ENCODE data around the gene GPX2. TPM values are rescaled to one million over a fixed set of nuclear protein-coding genes. Genes with fewer than 3 reads are reported as not detected.

The GPX2 gene
- total and polyA plus RNA-seq, 2 experiments from 2014 or later, result 0.78 to 2.2 TPM

DNA sequence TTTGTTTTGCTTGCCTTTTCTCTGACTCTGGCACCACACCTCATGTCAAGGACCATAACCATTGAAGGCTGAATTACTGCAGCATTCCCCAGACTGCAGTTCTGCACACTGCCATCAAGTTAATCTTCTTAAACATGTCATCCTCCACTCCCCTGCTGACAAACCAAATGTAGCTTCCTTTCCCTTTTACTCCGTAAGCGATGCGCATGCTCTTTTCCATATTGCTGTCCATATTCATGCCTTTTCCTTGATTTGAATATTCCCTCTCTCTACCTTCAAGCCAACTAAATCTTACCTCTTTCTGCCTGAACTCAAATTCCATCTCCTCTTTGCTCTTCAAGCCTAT lies 13.6 kb downstream of the GPX2 start:
- DNase-seq (ENCODE audit: low spot score) (no peak), ATAC-seq (no peak)
- Histone ChIP-seq H3K27me3 (ENCODE audit: insufficient read depth) (no peaks in the 10 kb centered on the region), H3K27ac (ENCODE audit: low read depth) (peak overlapping the region; percentile 60), H4K20me1 (replicated peaks; ENCODE audit: insufficient read depth) (no peaks in the 10 kb centered on the region), H3K4me3 (no peak overlapping the region), H3F3A (replicated peaks; ENCODE audit: low read depth) (peaks cover 3% of the 10 kb centered on the region; the same call in 1 of the 2 replicates), H3K4me1 (ENCODE audit: insufficient read depth) (no peaks in the 10 kb centered on the region), H3K9me2 (ENCODE audit: insufficient read depth) (no peaks in the 10 kb centered on the region), H3K4me2 (no peak overlapping the region), H2AFZ (no peak overlapping the region), H3K36me3 (ENCODE audit: insufficient read depth) (peaks cover 35% of the 10 kb centered on the region), H3K79me2 (replicated peaks; ENCODE audit: insufficient read depth) (no peaks in the 10 kb centered on the region)
- Mint-ChIP-seq H3K4me1 (no peaks in the 10 kb centered on the region), H3K27ac (no peak overlapping the region), H3K9me3 (no peaks in the 10 kb centered on the region), H3K36me3 (ENCODE audit: low read depth) (peaks cover 20% of the 10 kb centered on the region), H3K27me3 (ENCODE audit: insufficient read depth, low read depth, poor library complexity) (no peaks in the 10 kb centered on the region), H3K4me3 (no peak overlapping the region)
- TF ChIP-seq, protein P1, sequence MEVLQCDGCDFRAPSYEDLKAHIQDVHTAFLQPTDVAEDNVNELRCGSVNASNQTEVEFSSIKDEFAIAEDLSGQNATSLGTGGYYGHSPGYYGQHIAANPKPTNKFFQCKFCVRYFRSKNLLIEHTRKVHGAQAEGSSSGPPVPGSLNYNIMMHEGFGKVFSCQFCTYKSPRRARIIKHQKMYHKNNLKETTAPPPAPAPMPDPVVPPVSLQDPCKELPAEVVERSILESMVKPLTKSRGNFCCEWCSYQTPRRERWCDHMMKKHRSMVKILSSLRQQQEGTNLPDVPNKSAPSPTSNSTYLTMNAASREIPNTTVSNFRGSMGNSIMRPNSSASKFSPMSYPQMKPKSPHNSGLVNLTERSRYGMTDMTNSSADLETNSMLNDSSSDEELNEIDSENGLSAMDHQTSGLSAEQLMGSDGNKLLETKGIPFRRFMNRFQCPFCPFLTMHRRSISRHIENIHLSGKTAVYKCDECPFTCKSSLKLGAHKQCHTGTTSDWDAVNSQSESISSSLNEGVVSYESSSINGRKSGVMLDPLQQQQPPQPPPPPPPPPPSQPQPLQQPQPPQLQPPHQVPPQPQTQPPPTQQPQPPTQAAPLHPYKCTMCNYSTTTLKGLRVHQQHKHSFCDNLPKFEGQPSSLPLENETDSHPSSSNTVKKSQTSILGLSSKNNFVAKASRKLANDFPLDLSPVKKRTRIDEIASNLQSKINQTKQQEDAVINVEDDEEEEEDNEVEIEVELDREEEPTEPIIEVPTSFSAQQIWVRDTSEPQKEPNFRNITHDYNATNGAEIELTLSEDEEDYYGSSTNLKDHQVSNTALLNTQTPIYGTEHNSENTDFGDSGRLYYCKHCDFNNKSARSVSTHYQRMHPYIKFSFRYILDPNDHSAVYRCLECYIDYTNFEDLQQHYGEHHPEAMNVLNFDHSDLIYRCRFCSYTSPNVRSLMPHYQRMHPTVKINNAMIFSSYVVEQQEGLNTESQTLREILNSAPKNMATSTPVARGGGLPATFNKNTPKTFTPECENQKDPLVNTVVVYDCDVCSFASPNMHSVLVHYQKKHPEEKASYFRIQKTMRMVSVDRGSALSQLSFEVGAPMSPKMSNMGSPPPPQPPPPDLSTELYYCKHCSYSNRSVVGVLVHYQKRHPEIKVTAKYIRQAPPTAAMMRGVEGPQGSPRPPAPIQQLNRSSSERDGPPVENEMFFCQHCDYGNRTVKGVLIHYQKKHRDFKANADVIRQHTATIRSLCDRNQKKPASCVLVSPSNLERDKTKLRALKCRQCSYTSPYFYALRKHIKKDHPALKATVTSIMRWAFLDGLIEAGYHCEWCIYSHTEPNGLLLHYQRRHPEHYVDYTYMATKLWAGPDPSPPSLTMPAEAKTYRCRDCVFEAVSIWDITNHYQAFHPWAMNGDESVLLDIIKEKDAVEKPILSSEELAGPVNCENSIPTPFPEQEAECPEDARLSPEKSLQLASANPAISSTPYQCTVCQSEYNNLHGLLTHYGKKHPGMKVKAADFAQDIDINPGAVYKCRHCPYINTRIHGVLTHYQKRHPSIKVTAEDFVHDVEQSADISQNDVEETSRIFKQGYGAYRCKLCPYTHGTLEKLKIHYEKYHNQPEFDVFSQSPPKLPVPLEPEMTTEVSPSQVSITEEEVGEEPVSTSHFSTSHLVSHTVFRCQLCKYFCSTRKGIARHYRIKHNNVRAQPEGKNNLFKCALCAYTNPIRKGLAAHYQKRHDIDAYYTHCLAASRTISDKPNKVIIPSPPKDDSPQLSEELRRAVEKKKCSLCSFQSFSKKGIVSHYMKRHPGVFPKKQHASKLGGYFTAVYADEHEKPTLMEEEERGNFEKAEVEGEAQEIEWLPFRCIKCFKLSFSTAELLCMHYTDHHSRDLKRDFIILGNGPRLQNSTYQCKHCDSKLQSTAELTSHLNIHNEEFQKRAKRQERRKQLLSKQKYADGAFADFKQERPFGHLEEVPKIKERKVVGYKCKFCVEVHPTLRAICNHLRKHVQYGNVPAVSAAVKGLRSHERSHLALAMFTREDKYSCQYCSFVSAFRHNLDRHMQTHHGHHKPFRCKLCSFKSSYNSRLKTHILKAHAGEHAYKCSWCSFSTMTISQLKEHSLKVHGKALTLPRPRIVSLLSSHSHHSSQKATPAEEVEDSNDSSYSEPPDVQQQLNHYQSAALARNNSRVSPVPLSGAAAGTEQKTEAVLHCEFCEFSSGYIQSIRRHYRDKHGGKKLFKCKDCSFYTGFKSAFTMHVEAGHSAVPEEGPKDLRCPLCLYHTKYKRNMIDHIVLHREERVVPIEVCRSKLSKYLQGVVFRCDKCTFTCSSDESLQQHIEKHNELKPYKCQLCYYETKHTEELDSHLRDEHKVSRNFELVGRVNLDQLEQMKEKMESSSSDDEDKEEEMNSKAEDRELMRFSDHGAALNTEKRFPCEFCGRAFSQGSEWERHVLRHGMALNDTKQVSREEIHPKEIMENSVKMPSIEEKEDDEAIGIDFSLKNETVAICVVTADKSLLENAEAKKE (CRISPR knock-in tag; IDR thresholded peaks at IDR 0.05), result no peak
- TF ChIP-seq STAT1 (IDR thresholded peaks at IDR 0.05; ENCODE audit: unreplicated experiment), result no peak
- no peak for TF ChIP-seq POLR2AphosphoS5 (IDR thresholded peaks at IDR 0.05; ENCODE audit: low read depth)
- no peak for TF ChIP-seq EZH2 (IDR thresholded peaks at IDR 0.05; ENCODE audit: low read depth, unreplicated experiment)
- no peak for TF ChIP-seq NANOG (IDR thresholded peaks at IDR 0.05; ENCODE audit: borderline replicate concordance)
- no peak for TF ChIP-seq ZNF331 (CRISPR knock-in tag; IDR thresholded peaks at IDR 0.05; ENCODE audit: low read depth)
- no peak for TF ChIP-seq ZNF114 (CRISPR knock-in tag; IDR thresholded peaks at IDR 0.05)

Data from GM23338 (cell line).